Hematopoietic multipotent progenitor cell treated with erythropoietin and hydrocortisone succinate and interleukin-3 and kit ligand, for 17 days (in vitro differentiated cells): Measurements from ENCODE around the gene CACNA1G.

Experiments
- DNase-seq: peaks from one replicate; pipeline ENCODE4 v3.0.0-alpha.2; 2015; ENCODE audit warnings: low spot score

The CACNA1G gene

DNA sequence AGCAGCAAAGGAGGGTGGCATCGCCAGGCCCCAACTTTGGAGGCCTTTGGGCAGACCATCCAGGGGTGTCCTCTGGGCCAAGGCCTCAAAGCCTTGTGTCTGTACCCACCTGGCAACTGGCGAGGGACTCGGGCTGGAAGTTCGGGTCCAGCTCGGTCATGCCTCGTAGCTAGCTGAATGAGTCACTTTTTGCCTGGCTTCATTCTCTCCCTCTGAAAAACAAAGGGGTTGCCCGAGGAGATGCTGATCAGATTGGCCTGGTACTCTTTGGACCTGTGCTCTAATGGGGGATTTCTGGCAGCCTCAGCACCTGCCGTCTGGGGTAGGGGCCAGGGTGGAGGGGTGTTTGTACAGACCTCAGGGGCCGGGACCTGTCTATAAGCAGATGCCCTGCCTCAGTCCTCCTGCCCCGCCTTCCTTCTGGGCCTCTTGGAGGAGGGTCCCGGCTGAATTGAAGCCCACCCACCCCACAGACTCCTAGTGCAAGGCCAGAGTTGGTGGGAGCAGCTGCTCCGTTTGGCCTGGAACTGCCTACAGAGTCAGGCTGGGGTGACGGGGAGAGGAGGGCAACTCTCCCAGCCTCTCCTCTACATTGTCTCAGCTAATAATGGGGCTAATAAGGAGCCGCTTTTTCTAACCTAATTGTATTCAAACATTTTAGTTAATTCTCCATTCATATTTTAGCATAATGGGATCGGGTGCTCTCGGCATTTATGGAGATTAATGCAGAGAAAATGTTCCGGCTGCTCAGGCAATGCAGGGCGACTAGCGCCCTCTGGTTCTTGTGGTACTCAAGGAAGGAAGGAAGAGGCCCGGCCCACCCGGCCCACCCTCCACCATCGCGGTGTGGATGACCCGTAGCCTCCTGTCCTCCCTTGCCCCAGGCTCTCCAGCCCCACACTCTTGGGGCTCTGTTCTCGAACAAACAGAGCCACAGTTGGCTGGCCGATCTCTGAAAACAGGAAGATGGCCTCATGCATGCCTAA is 52.8 kb downstream of the CACNA1G start:
- no peak for DNase-seq

DNA sequence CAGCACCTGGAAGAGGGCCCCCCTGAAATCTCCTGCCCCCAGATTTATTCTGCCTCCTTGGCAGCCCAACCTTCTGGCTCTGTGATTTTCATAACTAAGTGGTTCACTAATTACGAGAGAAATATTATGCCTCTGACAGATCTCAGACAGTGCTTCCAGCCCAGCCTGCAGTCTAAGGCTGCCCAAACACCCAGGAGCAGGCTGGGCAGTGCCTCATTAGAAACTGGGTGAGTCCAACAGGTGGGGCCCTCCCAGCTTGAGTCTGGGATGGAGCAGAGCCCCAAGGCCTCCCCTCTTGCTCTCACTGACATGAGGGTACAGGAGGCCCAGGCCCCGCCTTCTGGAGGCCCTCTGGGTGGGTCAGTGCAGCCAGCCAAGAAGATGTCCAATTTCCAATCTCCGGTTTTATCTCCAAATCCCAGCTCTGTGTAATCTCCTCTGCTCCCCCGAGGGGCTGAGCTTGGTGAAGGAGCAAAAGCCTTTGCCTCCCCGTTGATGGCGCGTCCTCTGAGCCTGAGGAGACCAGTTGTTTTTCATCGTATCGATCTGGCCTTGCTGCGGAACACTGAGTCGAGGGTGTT is 54.0 kb downstream of the CACNA1G start:
- no peak for DNase-seq

DNA sequence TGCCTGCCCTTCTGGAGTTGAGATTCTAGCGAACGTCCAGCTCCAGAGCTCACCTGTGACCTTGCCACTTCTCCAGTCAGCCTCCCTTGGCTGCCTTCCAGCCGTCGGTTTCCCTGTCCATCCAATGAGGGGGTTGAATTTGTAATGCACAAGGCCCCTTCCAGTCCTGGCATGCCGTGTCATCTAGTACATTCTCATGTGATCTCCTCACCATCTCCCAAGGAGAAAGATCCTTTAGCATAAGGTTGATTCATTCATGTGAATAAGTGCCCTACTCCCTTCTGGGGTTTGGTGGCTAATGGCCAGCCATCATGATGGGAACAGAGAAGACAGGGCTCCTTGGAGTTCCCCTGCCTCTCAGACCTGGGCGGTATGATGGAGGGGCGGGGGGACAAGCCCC is 55.3 kb downstream of the CACNA1G start:
- DNase-seq, result no peak

DNA sequence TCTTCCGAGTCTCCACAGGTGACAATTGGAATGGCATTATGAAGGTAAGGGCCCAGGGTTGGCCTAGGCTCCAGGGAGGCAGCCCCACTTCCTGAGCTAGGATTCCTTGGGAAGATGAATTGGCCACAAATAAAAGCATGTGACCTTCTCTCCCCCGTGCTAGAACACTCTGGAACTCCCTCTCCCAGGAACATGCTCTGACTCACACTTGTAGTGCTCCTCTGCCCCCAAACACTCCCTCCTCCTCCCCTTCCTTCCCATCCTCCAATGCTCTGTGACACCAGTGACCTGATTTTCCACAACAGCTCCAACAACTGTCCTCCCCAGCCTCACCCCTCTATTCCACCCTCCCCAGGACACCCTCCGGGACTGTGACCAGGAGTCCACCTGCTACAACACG is 57.8 kb downstream of the CACNA1G start:
- no peak for DNase-seq

DNA sequence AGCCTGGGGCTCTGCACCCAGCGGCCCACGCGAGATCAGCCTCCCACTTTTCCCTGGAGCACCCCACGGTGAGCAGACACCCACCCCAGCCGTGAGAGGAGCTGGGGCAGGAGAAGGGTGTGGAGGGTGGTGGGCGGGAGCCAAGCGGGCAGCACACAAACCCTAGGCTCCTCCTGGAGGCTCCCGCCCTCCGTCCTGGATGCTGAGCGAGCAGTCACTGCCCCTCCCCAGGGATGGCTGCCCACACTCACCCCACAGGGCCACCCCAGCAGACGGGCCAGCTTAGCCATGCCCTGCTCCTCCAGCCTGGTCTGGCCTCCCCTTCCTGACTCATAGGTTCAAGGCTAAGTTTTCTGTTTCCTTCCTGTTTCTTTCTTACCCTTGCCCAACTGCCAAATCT is 58.4 kb downstream of the CACNA1G start:
- no peak for DNase-seq

DNA sequence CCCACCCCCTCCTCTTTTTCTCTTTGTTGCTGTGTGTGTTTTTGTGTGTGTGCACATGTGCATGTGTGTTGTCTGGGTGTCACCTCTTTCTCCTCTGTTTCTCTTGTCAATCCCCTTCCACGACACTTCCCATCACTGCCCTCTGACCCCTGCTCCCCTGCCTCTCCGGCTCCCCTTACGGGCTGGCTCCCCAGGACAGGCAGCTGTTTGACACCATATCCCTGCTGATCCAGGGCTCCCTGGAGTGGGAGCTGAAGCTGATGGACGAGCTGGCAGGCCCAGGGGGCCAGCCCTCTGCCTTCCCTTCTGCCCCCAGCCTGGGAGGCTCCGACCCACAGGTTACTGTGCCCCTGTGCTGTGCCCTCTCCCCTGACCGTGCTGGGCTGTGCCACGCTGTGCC is 59.0 kb downstream of the CACNA1G start:
- DNase-seq, result no peak

DNA sequence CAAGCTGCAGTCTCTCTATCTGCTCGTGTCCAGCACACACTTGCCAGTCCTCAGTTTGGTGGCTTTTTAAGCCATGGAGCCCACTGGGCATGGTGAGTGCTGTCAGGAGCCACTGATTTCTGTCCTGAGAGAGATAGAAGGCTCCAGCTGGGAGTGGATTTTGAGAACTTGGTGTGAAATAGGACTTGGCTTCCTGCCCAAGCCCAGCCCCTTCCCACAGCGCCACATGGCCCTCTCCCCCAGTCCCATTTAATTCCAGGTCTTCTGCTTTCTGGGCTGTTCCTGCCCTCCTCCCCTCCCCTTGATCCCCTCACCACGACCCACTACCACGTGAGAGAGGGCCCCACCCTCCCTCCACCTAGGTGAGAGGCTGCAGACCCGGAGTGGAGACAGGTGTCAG is 59.7 kb downstream of the CACNA1G start:
- DNase-seq, result no peak

DNA sequence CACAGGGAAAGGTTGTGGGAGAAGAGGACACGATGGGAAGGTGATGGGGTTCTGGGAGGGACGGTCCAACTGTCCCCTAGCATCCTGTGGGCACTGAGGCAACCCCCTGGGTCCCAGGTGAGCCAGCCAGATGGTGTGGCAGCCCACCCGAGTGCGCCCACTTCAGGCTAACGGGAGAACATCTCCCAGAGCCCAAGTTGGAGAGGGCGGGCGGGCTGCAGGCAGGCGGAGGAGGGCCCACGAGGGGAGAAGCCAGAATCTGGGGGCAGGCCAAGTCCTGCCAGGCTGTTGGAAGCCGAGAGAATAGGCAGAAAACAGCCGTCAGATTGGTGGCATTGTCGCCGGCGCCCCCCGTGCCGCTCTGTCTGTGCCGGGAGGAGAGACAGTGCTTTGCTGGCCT is 60.3 kb downstream of the CACNA1G start:
- DNase-seq, result no peak

DNA sequence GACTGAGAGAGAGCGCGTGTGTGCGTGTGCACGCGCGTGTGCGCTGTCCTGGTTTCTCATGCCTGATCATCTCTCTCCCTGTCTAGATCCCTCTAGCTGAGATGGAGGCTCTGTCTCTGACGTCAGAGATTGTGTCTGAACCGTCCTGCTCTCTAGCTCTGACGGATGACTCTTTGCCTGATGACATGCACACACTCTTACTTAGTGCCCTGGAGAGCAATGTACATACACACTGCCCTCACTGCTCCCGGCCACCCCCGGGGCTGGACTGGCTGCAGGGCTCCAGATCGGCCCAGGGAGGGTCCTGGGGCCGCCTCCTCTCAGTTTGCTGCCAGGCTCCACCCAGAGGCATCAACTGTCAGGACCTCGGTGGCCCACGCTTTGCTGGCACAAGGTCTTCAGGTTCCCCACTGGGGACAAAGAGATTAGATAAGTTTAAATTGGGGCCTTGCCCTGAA is 61.1 kb downstream of the CACNA1G start:
- no peak for DNase-seq

DNA sequence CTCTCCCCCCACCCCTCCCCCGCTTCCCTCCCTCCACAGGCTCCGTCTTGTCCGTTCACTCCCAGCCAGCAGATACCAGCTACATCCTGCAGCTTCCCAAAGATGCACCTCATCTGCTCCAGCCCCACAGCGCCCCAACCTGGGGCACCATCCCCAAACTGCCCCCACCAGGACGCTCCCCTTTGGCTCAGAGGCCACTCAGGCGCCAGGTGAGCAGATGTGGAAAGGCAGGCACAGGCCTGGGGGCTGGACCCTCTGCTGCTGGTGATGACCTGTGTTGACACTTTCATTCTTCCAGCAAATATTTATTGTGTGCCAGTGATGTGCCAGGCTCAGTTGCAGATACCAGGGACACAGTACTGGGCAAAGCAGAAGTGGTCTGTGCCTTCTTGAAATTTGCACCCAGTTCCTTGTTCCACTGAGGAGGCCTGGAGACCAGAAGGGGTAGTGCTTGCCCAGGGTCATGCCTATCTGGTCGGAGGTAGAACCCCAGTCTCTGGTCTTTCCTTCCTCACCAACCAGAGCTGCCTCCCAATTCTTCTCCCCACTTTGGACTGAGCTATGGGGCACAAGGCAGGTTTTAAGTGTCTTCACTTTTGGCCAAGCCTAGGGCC is 63.9 kb downstream of the CACNA1G start:
- DNase-seq, result no peak

DNA sequence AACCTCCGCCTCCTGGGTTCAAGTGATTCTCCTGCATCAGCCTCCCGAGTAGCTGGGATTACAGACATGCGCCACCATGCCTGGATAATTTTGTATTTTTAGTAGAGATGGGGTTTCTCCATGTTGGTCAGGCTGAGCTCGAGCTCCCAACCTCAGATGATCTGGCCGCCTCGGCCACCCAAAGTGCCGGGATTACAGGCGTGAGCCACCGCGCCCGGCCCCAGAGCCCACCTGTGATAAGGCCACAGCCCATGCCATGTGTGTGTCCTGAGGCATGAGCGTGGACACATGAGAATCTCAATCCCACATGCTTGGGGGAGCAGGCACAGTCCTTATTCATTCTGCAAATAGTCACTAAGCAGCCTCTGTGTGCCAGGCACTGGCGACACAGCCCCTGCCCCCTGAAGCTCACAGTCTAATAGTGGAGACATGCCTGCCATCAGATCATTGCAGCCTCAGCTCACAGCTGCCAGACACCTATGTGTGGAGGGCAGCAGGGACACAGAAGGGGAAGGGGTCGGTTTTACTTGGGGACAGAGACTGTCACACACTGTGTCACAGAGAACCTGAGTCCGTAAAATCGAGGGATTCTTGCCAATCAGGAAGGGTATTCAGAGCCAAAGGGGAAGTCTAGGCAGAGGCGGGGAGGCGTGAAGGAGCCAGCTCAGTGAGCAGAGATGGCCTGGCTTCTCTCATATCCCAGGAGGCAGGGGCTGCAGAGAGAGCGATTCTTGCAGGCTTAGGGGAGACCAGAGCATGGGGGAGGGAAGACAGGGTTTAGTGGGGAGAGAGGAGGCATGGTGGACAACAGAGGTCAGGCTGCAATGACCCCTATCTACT is 64.7 kb downstream of the CACNA1G start:
- DNase-seq, result no peak

DNA sequence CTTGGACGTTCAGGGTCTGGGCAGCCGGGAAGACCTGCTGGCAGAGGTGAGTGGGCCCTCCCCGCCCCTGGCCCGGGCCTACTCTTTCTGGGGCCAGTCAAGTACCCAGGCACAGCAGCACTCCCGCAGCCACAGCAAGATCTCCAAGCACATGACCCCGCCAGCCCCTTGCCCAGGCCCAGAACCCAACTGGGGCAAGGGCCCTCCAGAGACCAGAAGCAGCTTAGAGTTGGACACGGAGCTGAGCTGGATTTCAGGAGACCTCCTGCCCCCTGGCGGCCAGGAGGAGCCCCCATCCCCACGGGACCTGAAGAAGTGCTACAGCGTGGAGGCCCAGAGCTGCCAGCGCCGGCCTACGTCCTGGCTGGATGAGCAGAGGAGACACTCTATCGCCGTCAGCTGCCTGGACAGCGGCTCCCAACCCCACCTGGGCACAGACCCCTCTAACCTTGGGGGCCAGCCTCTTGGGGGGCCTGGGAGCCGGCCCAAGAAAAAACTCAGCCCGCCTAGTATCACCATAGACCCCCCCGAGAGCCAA is 65.6 kb downstream of the CACNA1G start:
- DNase-seq, result peak; percentile 40

DNA sequence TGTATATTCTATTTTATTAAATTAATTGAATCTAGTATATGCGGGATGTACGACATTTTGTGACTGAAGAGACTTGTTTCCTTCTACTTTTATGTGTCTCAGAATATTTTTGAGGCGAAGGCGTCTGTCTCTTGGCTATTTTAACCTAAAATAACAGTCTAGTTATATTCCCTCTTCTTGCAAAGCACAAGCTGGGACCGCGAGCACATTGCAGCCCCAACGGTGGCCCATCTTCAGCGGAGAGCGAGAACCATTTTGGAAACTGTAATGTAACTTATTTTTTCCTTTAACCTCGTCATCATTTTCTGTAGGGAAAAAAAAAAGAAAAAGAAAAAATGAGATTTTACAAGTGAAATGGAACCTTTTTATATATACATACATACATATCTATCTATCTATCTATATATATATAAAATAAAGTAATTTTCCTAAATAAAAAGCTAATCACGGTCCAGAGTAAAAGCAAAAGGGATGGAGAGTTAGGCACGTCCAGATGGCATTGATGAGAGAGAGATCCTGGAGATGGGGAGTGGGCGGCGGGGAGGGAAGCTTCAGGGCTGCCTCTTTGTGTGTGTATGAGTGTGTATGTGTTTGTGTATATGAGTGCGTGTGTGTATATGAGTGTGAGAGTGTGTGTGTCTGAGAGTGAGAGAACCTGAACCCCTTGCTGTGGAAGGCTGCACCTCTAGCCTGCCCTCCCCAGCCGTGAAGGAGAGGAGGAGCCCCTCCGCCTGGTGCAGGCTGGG is 66.7 kb downstream of the CACNA1G start:
- no peak for DNase-seq

DNA sequence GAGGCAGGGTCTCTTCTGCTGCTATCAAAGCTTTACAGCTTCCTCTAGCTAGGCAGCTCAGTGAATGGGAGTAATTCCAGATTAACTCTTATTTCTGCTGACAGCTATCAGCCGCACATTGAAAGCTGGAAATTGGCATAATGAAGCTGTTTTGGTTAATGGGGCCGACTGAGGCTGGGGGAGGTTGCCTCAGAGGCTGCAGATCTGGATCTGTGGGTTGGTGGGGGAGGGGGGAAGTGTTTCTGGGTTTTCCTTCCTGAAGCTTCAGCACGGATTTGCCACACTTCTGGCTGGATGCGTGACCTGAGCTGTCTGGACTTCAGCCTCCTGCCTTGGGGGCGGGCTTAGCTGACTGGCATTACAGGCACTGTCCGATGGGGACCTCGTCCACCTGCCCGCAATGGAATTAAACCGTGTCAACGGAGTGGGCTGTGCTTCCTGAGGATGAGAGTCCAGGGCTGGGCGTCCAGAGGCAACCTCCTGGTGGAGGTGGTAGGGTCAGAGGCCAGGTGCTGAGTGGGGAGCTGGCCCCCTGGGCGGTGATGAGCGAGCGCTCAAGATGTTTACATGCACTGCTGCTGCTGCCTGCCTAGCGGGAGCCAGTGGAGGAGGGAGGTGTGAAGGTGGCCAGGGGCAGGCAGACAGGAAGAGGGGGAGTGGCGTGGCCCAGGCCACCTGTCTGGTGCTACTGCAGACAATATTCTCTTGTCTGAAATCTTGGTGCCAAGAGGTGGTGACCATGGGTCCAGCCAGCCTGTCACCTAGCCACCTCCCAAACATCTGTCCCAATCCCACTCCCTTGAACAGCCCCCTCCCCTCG is 67.5 kb downstream of the CACNA1G start:
- no peak for DNase-seq

DNA sequence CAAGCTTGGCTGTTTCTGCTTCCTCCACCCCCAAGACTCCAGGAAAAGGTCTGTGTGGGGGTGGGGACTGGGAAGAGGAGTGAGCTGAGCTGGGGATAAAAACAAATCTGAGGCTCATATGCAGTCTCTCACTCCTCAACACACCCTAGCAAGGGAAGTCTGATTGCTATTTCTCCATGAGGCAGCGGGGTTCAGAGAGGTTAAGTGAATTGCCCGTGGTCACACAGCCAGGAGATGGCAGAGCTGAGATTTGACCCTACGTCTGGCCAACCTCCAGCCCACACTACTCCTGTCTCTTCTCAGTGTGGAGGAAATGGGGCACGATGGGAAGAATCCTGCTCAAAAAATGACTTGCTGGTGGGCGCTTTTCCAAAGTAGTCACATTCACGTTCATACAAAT is 69.4 kb downstream of the CACNA1G start:
- DNase-seq, result no peak

DNA sequence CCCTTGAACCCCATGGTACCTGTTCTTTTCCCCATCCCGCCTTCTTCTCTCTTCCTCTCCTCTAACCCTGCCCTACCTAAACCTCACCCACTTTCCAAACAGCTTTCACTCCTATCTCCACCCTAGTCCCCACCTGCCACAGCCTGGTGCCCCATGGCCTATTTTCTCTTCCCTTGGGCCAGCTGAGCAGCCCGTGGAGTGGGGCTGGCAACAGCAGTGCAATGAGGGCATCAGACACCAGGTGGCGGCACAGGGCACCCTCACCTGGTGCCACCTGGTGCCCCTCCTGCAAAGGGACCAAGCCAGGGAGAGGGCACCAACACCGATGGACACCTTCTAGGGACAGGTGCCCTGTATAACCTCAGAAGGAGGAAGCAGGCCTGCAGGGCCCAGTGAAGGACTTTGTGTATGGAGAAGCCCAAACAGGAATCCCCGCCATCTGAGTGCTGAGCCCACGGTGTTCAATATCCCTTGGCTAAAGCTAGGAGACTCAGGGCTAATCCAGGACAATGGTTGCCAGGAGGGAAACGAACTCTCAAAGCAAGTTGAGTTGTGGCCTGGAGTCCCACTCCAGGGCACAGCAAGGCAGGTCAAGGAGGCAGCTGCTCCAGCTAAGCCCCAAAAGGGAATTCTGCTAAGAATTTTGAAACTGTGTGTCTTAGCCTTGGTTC is 70.1 kb downstream of the CACNA1G start:
- peak; percentile 58 for DNase-seq

DNA sequence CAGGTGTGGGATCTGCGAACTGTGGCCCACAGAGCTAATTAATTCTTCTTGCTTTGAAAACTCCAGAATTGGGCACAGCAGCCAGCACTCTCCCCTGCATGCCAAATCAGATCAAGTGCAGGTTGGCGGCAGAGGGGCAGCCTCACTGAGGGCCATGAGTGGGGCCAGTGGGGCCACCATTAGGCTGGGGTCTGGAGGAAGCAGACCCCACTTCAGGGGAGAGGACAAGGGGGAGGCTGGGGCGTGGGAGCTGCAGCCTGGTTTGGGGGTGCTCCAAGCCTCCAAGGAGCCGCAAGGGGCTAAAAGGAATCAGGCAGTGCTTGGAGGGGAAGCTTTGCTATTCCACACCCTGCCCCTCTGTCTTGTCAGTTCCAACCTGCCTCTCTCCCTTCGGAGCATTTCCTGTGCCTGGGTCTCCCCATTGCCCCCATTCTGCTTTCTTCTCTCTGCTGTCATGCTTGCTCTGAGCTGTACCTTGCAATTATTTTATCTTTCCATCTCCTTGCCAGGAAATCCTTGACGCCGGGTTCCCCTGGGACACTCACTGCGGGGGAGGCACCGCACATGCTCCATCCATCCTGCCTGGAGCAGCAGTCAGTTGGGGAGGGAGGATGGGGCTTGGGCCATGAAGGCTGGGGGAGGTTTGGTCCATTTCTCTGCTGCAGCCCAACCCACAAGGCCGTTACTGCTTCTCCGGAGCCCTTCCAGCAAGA is 70.8 kb downstream of the CACNA1G start:
- no peak for DNase-seq

DNA sequence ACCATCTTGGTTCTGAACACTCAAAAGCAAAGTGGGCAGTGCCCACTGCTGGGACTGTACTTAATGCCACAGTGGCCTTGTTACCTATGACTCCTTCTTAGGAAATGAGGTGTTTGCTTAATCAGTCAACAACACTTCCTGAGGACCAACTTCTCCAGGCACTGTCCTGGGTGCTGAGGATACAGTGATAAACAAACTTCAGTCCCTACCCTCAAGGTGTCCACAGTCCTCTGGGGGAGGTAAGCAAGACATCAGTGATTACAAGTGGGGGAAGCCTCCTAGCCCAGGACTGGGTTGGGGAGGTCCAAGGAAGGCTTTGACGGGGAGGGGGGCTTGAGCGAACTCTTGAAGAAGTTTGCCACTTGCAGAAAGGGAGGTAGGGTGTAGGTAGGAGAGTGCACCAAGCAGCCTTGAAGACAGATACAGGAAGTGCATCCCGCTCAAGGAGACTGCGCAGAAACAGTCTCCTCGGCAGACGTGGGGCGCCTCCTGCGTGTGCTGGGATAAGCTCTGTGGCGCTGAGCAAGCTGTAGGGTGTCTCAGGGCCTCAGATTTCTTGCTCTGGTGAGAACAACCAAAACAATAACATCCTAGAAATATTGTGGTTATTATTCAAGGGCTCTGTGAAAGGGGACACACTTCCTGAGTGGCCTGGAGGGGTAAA is 71.5 kb downstream of the CACNA1G start:
- DNase-seq, result no peak
